Heart right ventricle (tissue), 16 donors: ENCODE data around the gene PLEKHA7. TPM values are rescaled to one million over a fixed set of nuclear protein-coding genes. Genes with fewer than 3 reads are reported as not detected.
"Not testable (repeated sequence)": the region's sequence is repeated elsewhere in the genome, so short reads cannot be mapped to it uniquely, and the experiment has no call there.

Experiments used
- ATAC-seq, 8 donors: fragments of 200-7000 bp; cut with Tn5 transposase; one replicate each; pipeline ENCODE4 v1.9.1; 2020; ENCODE audit warnings: mild to moderate bottlenecking in 8 of 8, moderate library complexity in 8 of 8, moderate number of reproducible peaks in 1 of 8
- DNase-seq, 2 donors: peaks; one replicate each; pipeline ENCODE4 v3.0.0-alpha.2; 2020
- H3K27ac ChIP-seq, 10 donors: fragments of 200-600 bp; sonication (generic) in 2 of 10; one replicate each; pipeline versions ENCODE4 v1.5.0 to v1.8.0; 2020 to 2022; ENCODE audit warnings: mild to moderate bottlenecking in 3 of 10
- H3K27me3 ChIP-seq, 7 donors: fragments of 200-600 bp; one replicate each; pipeline ENCODE4 v1.8.0; 2021 to 2022; ENCODE audit warnings: mild to moderate bottlenecking in 2 of 7
- H3K36me3 ChIP-seq, 9 donors: fragments of 200-600 bp; sonication (generic) in 1 of 9; one replicate each; pipeline versions ENCODE4 v1.5.0 to v1.8.0; 2020 to 2022; ENCODE audit warnings: mild to moderate bottlenecking in 2 of 9
- H3K4me1 ChIP-seq, 9 donors: fragments of 200-600 bp; sonication (generic) in 1 of 9; one replicate each; pipeline versions ENCODE4 v1.5.0 to v1.8.0; 2020 to 2022; ENCODE audit warnings: mild to moderate bottlenecking in 4 of 9
- H3K4me3 ChIP-seq, 10 donors: fragments of 200-600 bp; sonication (generic) in 2 of 10; one replicate each; pipeline versions ENCODE4 v1.5.0 to v1.8.0; 2020 to 2022; ENCODE audit warnings: mild to moderate bottlenecking in 7 of 10, moderate library complexity in 2 of 10
- H3K9me3 ChIP-seq, 11 donors: fragments of 200-600 bp in 10 of 11; sonication (generic) in 2 of 11; one replicate each; pipeline versions ENCODE4 v1.5.0 to v1.8.0; 2013 to 2022; ENCODE audit warnings: mild to moderate bottlenecking in 2 of 11, control low read depth in 1 of 11, moderate library complexity in 1 of 11
- WGBS, 2 donors: extraction: QIAGEN DNeasy Blood & Tissue Kit; methylation state at CpG; one replicate each; pipeline ENCODE4 v1.1.7; 2013; ENCODE audit warnings: inconsistent platforms in 1 of 2; 5-methylcytosine and 5-hydroxymethylcytosine counted together
- intact Hi-C, 10 donors: fragments of 100-400 bp; cut with DNase I; formaldehyde crosslinking; loops; one replicate each; pipeline versions ENCODE4 v1.11.1 to v1.14.2; 2022
- polyA plus RNA-seq, 2 donors: library from polyadenylated mRNA; stranded (reverse); fragments of 200-250 nt; gene quantifications; one replicate each; pipeline ENCODE4 v1.2.3, GENCODE V29; 2013
- total RNA-seq, 10 donors: library from RNA; stranded (reverse); fragmentation: NEBNext Ultra II Directional in 3 of 10; extraction: Animal tissue kit (Norgen Biotek cat#: 25700) in 3 of 10; gene quantifications; one replicate each; pipeline versions ENCODE4 v1.2.1 to v1.2.4, GENCODE V29; 2021 to 2023
- TF ChIP-seq, protein P1 (sequence below), 9 donors: fragments of 200-600 bp; sonication (generic) in 2 of 9; IDR thresholded peaks; one replicate each; pipeline versions ENCODE4 v1.5.0 to v1.8.0; 2021 to 2022; ENCODE audit warnings: antibody characterized with exemption in 9 of 9, mild to moderate bottlenecking in 5 of 9, moderate library complexity in 1 of 9
- donor health status: Arrhythmogenic right ventricular cardiomyopathy.
- donor health status: ischemic (EF 13 %, LVEDD 7.1; RV severe dilation, severe dysfunction).
- donor health status: healthy with polysubstance abuse.
- donor health status: DM: no; HTN: yes; CAD: no.
- donor health status: DM: no; HTN: no; CAD: no.
- donor health status: ischemic (EF 25% LVEDD 6.9; RV normal size, moderate dysfunction).
- donor health status: ischemic (EF 25% LVEDD 5.7; RV mildly dilated, moderate dysfunction).
- donor health status: healthy.
- donor health status: DM: yes; HTN: yes; CAD: no.
- donor health status: Ischemic cardiomyopathy.
- donor health status: ischemic (EF 35%, LVEDD 5.7; RV mildly dilated, moderate dysfunction).
- donor health status: nonischemic (EF 11% LVEDD 7.7; RV severe dilation, severe dysfunction).
- donor health status: DM: yes; HTN: yes; CAD: no.
- donor health status: PGD.
- donor health status: ischemic (EF 29% LVEDD 5.4; RV normal size, mild dysfunction).
- donor health status: nonischemic (EF 23%, LVEDD 6.1; RV moderate dilation, normal function).

The PLEKHA7 gene
- total and polyA plus RNA-seq, 12 donors: 15.3 to 46.9 (median 24.0) TPM

GRCh38 chr11:17046690-17047089 lies 32.5 kb upstream of the PLEKHA7 start:
- no peak for DNase-seq
- ATAC-seq: no peak
- no peaks in the 10 kb centered on the region for H3K4me1 ChIP-seq
- 73 to 77% methylated on average over 5 of the region's 5 CpGs for WGBS, 2 donors
- no peak overlapping the region for H3K27ac ChIP-seq
- H3K27me3 ChIP-seq: no peaks in the 10 kb centered on the region
- intact Hi-C loops: no loop called here
- no peaks in the 10 kb centered on the region for H3K36me3 ChIP-seq
- H3K9me3 ChIP-seq: no peaks in the 10 kb centered on the region
- TF ChIP-seq, protein P1, sequence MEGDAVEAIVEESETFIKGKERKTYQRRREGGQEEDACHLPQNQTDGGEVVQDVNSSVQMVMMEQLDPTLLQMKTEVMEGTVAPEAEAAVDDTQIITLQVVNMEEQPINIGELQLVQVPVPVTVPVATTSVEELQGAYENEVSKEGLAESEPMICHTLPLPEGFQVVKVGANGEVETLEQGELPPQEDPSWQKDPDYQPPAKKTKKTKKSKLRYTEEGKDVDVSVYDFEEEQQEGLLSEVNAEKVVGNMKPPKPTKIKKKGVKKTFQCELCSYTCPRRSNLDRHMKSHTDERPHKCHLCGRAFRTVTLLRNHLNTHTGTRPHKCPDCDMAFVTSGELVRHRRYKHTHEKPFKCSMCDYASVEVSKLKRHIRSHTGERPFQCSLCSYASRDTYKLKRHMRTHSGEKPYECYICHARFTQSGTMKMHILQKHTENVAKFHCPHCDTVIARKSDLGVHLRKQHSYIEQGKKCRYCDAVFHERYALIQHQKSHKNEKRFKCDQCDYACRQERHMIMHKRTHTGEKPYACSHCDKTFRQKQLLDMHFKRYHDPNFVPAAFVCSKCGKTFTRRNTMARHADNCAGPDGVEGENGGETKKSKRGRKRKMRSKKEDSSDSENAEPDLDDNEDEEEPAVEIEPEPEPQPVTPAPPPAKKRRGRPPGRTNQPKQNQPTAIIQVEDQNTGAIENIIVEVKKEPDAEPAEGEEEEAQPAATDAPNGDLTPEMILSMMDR (IDR thresholded peaks at IDR 0.05): no peak
- H3K4me3 ChIP-seq: no peak overlapping the region

DNA sequence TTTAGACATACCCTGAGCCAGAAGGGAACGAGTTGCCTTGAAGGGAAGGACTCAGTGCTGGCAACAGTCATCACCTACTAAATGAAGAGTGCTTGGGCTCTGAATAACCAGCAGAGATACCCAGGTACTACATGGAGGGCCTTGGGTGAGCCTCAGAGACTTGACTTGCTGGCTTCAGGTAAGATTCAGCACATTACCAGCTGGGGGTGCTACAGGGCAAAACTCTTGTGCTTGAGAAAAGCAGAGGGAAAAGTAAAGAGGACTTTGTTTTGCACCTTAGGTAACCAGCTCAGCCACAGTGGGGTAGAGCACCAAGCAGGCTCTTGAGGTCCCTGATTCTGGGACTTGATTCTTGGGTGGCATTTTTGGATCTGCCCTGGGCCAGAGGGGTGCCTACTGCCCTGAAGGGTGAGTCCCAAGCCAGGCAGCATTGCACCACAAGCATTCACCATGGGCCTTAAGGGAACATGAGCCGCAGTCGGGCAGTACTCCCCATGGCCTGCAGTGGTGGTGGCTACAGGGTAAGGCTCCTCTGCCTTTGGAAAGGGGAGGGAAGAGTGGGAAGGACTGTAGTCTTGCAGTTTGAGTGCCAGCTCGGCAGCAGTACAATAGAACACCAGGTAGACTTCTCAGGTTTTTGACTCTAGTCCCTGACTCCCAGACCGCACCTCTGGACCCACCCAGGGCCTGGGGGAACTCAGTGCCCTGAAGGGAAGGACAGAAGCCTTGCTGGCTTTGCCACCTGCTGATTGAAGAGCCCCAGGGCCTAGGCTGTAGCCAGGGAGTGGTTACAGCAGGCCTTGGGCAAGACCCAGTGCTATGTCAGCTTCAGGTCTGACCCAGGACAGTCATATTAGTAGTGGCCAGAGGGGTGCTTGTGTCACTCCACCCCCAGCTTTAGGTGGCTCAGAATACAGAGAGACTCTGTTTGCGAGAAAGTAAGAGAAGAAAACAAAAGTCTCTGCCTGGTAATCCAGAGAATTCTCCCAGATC lies 22.7 kb upstream of the PLEKHA7 start:
- Histone ChIP-seq H3K4me1 (no peaks in the 10 kb centered on the region), H3K27me3 (no peaks in the 10 kb centered on the region), H3K36me3 (no peaks in the 10 kb centered on the region), H3K27ac (no peak overlapping the region), H3K9me3 (peaks cover 0 to 11% (median 0%) of the 10 kb centered on the region in 11 donors), H3K4me3 (no peak overlapping the region)
- WGBS, 2 donors: 78 to 79% methylated on average over 6 of the region's 6 CpGs
- TF ChIP-seq, protein P1 (IDR thresholded peaks at IDR 0.05): no peak
- DNase-seq (no peak), ATAC-seq (no peak)
- intact Hi-C loops: no loop called here

DNA sequence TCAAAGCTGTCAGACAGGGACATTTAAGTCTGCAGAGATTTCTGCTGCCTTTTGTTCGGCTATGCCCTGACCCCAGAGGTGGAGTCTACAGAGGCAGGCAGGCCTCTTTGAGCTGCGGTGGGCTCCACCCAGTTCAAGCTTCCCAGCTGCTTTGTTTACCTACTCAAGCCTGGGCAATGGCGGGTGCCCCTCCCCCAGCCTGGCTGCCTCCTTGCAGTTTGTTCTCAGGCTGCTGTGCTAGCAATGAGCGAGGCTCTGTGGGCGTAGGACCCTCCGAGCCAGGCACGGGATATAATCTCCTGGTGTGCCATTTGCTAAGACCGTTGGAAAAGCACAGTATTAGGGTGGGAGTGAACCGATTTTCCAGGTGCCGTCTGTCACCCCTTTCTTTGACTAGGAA lies 19.8 kb upstream of the PLEKHA7 start:
- 96% methylated on average over 7 to 10 of the region's 10 CpGs for WGBS, 2 donors
- H3K4me3 ChIP-seq, H3K27me3 ChIP-seq, H3K27ac ChIP-seq, ATAC-seq, H3K36me3 ChIP-seq, H3K4me1 ChIP-seq, DNase-seq, intact Hi-C loops: not testable (repeated sequence)
- H3K9me3 ChIP-seq: peaks cover 0 to 11% (median 0%) of the 10 kb centered on the region in 11 donors

- TF ChIP-seq, protein P1 (IDR thresholded peaks at IDR 0.05): no peak
- WGBS, 2 donors: 79 to 92% methylated on average over 3 of the region's 3 CpGs
Measured at GRCh38 chr11:17026487-17027082, 12.4 kb upstream of the PLEKHA7 start.

More at GRCh38 chr11:17026487-17027082, 12.4 kb upstream of the PLEKHA7 start:
- Histone ChIP-seq H3K36me3 (no peaks in the 10 kb centered on the region), H3K4me1 (no peaks in the 10 kb centered on the region), H3K4me3 (no peak overlapping the region), H3K27ac (no peak overlapping the region), H3K27me3 (no peaks in the 10 kb centered on the region), H3K9me3 (no peaks in the 10 kb centered on the region)
- DNase-seq: no peak
- intact Hi-C loops: no loop called here
- no peak for ATAC-seq
